ENCODE measurements around the gene HMBS.
A peak's percentile ranks its signal among the peaks of the same experiment; 100 is the strongest.

HMBS gene

GRCh38 chr11:119093942-119094815 lies 9.5 kb downstream of the HMBS start:
- peak overlapping the region; percentile 75 for H3K14ac ChIP-seq (ENCODE audit: low read length)
- peak overlapping the region; percentile 84 for H4K91ac ChIP-seq (ENCODE audit: low read depth, low read length)
- peak overlapping the region; percentile 71 for H2AFZ ChIP-seq (ENCODE audit: insufficient read depth, low read length, poor library complexity)
- peak overlapping the region; percentile 52 for H4K8ac ChIP-seq (ENCODE audit: low read depth, low read length)
- peaks cover 21% of the 10 kb centered on the region for H3K79me2 ChIP-seq (ENCODE audit: control insufficient read depth, insufficient read depth, low read length, poor library complexity)
- no CpG with 5 or more reads among the region's 81 CpGs for WGBS (ENCODE audit: extremely low coverage, insufficient coverage, insufficient read length)
- H3K4me3 ChIP-seq (ENCODE audit: low read depth, low read length) = peak overlapping the region; percentile 90
- H3K23ac ChIP-seq (ENCODE audit: low read length) = no peak overlapping the region
- no peaks in the 10 kb centered on the region for H3K27me3 ChIP-seq (ENCODE audit: insufficient read depth, low read length)
- H2BK12ac ChIP-seq (ENCODE audit: low read length) = no peak overlapping the region
- H3K18ac ChIP-seq (ENCODE audit: low read length) = peak overlapping the region; percentile 52
- peak overlapping the region; percentile 27 for H2AK5ac ChIP-seq (ENCODE audit: low read length)
- H3K4ac ChIP-seq (ENCODE audit: low read depth, low read length) = peak overlapping the region; percentile 93
- peak overlapping the region; percentile 43 for H2BK5ac ChIP-seq (ENCODE audit: low read depth, low read length, poor library complexity)
- DNase-seq = peak; percentile 38 to 53
- H3K9ac ChIP-seq (ENCODE audit: low read length) = peak overlapping the region; percentile 98
- H3K79me1 ChIP-seq (ENCODE audit: low read length) = peaks cover 14% of the 10 kb centered on the region
- peak overlapping the region; percentile 55 for H3K27ac ChIP-seq (ENCODE audit: low read depth, low read length)
- peaks cover 8 to 12% of the 10 kb centered on the region in 2 experiments for H3K4me1 ChIP-seq (ENCODE audit: control insufficient read depth in 1 of 2, insufficient read depth in 2 of 2, low read length in 2 of 2)
- peak overlapping the region; percentile 82 for H3K4me2 ChIP-seq (ENCODE audit: low read length)
- H4K12ac ChIP-seq (ENCODE audit: low read depth, low read length) = peak overlapping the region; percentile 59
- H2BK120ac ChIP-seq (ENCODE audit: insufficient read depth, low read length, poor library complexity) = peak overlapping the region; percentile 53
- H3K9me3 ChIP-seq (ENCODE audit: insufficient read depth, low read depth, low read length) = no peaks in the 10 kb centered on the region
- H3K36me3 ChIP-seq (ENCODE audit: control insufficient read depth in 1 of 2, insufficient read depth in 2 of 2, low read length in 2 of 2) = peaks cover 26 to 38% of the 10 kb centered on the region in 2 experiments

DNA sequence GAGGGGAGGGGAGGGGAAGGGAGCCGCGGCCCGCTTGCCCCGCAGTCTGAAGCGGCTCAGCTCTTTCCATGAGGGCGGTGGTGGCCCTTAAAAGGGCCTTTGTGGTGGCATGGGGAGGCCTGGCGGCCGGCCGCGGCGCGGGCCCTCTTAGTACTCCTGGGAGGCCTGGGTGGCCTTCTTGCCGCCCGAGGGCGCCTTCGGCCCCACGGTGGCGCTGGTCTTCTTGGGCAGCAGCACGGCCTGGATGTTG lies 10.1 kb downstream of the HMBS start:
- Histone ChIP-seq H4K91ac (ENCODE audit: low read depth, low read length) (peak overlapping the region; percentile 84), H3K4me2 (ENCODE audit: low read length) (peak overlapping the region; percentile 82), H2AFZ (ENCODE audit: insufficient read depth, low read length, poor library complexity) (peak overlapping the region; percentile 41), H3K23ac (ENCODE audit: low read length) (no peak overlapping the region), H4K12ac (ENCODE audit: low read depth, low read length) (peak overlapping the region; percentile 33), H3K4me1 (ENCODE audit: control insufficient read depth in 1 of 2, insufficient read depth in 2 of 2, low read length in 2 of 2) (peaks cover 8 to 12% of the 10 kb centered on the region in 2 experiments), H3K27me3 (ENCODE audit: insufficient read depth, low read length) (no peaks in the 10 kb centered on the region), H3K18ac (ENCODE audit: low read length) (peak overlapping the region; percentile 81), H3K14ac (ENCODE audit: low read length) (peak overlapping the region; percentile 91), H2AK5ac (ENCODE audit: low read length) (no peak overlapping the region), H3K27ac (ENCODE audit: low read depth, low read length) (peak overlapping the region; percentile 55), H3K9ac (ENCODE audit: low read length) (peak overlapping the region; percentile 98), H2BK5ac (ENCODE audit: low read depth, low read length, poor library complexity) (peak overlapping the region; percentile 43), H3K79me2 (ENCODE audit: control insufficient read depth, insufficient read depth, low read length, poor library complexity) (peaks cover 21% of the 10 kb centered on the region), H2BK120ac (ENCODE audit: insufficient read depth, low read length, poor library complexity) (peak overlapping the region; percentile 53), H4K8ac (ENCODE audit: low read depth, low read length) (no peak overlapping the region), H3K79me1 (ENCODE audit: low read length) (peaks cover 14% of the 10 kb centered on the region), H3K36me3 (ENCODE audit: control insufficient read depth in 1 of 2, insufficient read depth in 2 of 2, low read length in 2 of 2) (peaks cover 26 to 38% of the 10 kb centered on the region in 2 experiments), H2BK12ac (ENCODE audit: low read length) (no peak overlapping the region), H3K9me3 (ENCODE audit: insufficient read depth, low read depth, low read length) (no peaks in the 10 kb centered on the region), H3K4ac (ENCODE audit: low read depth, low read length) (peak overlapping the region; percentile 96), H3K4me3 (ENCODE audit: low read depth, low read length) (peak overlapping the region; percentile 90)
- peak; percentile 86 for DNase-seq
- no CpG with 5 or more reads among the region's 19 CpGs for WGBS (ENCODE audit: extremely low coverage, insufficient coverage, insufficient read length)

DNA sequence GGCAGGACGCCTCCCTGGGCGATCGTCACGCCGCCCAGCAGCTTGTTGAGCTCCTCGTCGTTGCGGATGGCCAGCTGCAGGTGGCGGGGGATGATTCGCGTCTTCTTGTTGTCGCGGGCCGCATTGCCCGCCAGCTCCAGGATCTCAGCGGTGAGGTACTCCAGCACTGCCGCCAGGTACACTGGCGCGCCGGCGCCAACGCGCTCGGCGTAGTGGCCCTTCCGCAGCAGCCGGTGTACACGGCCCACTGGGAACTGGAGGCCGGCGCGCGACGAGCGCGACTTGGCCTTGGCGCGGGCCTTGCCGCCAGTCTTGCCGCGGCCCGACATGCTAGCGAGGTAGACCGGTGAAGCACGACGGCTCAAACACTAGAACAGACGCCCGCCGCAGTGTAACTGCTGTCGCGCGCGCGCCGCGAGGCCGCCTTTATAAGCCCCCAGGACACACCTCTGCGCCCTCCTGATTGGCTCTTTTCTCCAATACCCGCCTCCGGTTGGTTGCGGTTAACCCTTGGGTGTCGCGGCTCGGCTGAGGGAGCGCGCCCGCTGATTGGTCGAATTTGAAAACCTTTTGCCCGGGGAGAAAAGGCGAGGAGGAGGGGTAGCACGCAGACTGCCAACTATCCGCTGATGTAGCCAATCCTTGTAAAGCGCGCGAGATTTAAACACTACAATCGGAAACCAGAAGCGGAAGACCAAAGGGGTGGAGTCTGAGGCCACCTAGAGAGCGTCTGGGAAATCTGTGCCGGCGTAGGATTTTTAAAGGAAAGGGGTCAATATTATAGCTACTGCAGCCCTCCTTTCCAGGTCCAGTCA lies 10.6 kb downstream of the HMBS start:
- no CpG with 5 or more reads among the region's 79 CpGs for WGBS (ENCODE audit: extremely low coverage, insufficient coverage, insufficient read length)
- H2BK5ac ChIP-seq (ENCODE audit: low read depth, low read length, poor library complexity) = peak overlapping the region; percentile 55
- H3K27me3 ChIP-seq (ENCODE audit: insufficient read depth, low read length) = no peaks in the 10 kb centered on the region
- H2AFZ ChIP-seq (ENCODE audit: insufficient read depth, low read length, poor library complexity) = peak overlapping the region; percentile 41
- DNase-seq = peak; percentile 99 to 100
- peaks cover 14% of the 10 kb centered on the region for H3K79me1 ChIP-seq (ENCODE audit: low read length)
- H2AK5ac ChIP-seq (ENCODE audit: low read length) = peak overlapping the region; percentile 65
- peak overlapping the region; percentile 82 for H3K4me2 ChIP-seq (ENCODE audit: low read length)
- H3K18ac ChIP-seq (ENCODE audit: low read length) = peak overlapping the region; percentile 81
- no peaks in the 10 kb centered on the region for H3K9me3 ChIP-seq (ENCODE audit: insufficient read depth, low read depth, low read length)
- H4K8ac ChIP-seq (ENCODE audit: low read depth, low read length) = peak overlapping the region; percentile 71
- H3K27ac ChIP-seq (ENCODE audit: low read depth, low read length) = peak overlapping the region; percentile 55
- peaks cover 21% of the 10 kb centered on the region for H3K79me2 ChIP-seq (ENCODE audit: control insufficient read depth, insufficient read depth, low read length, poor library complexity)
- peaks cover 8 to 14% of the 10 kb centered on the region in 2 experiments for H3K4me1 ChIP-seq (ENCODE audit: control insufficient read depth in 1 of 2, insufficient read depth in 2 of 2, low read length in 2 of 2)
- H4K12ac ChIP-seq (ENCODE audit: low read depth, low read length) = peak overlapping the region; percentile 33
- peak overlapping the region; percentile 91 for H3K14ac ChIP-seq (ENCODE audit: low read length)
- H2BK12ac ChIP-seq (ENCODE audit: low read length) = no peak overlapping the region
- H3K36me3 ChIP-seq (ENCODE audit: control insufficient read depth in 1 of 2, insufficient read depth in 2 of 2, low read length in 2 of 2) = peaks cover 26 to 38% of the 10 kb centered on the region in 2 experiments
- H3K23ac ChIP-seq (ENCODE audit: low read length) = peak overlapping the region; percentile 64
- peak overlapping the region; percentile 90 for H3K4me3 ChIP-seq (ENCODE audit: low read depth, low read length)
- H2BK120ac ChIP-seq (ENCODE audit: insufficient read depth, low read length, poor library complexity) = peak overlapping the region; percentile 67
- peak overlapping the region; percentile 84 for H4K91ac ChIP-seq (ENCODE audit: low read depth, low read length)
- peak overlapping the region; percentile 96 for H3K4ac ChIP-seq (ENCODE audit: low read depth, low read length)
- peak overlapping the region; percentile 98 for H3K9ac ChIP-seq (ENCODE audit: low read length)

- WGBS (ENCODE audit: extremely low coverage, insufficient coverage, insufficient read length) = no CpG with 5 or more reads among the region's 6 CpGs
Measured at GRCh38 chr11:119099711-119100110, 15.0 kb downstream of the HMBS start.

More at GRCh38 chr11:119099711-119100110, 15.0 kb downstream of the HMBS start:
- H3K79me1 ChIP-seq (ENCODE audit: low read length) = peaks cover 14% of the 10 kb centered on the region
- no peak for DNase-seq
- no peak overlapping the region for H3K9ac ChIP-seq (ENCODE audit: low read length)
- H3K9me3 ChIP-seq (ENCODE audit: insufficient read depth, low read depth, low read length) = no peaks in the 10 kb centered on the region
- H3K27ac ChIP-seq (ENCODE audit: low read depth, low read length) = no peak overlapping the region
- peaks cover 7 to 19% of the 10 kb centered on the region in 2 experiments for H3K36me3 ChIP-seq (ENCODE audit: control insufficient read depth in 1 of 2, insufficient read depth in 2 of 2, low read length in 2 of 2)
- no peak overlapping the region for H4K91ac ChIP-seq (ENCODE audit: low read depth, low read length)
- H3K4me2 ChIP-seq (ENCODE audit: low read length) = no peak overlapping the region
- no peaks in the 10 kb centered on the region for H3K27me3 ChIP-seq (ENCODE audit: insufficient read depth, low read length)
- H2AK5ac ChIP-seq (ENCODE audit: low read length) = no peak overlapping the region
- H3K18ac ChIP-seq (ENCODE audit: low read length) = no peak overlapping the region
- H4K8ac ChIP-seq (ENCODE audit: low read depth, low read length) = no peak overlapping the region
- no peak overlapping the region for H2BK5ac ChIP-seq (ENCODE audit: low read depth, low read length, poor library complexity)
- no peak overlapping the region for H3K14ac ChIP-seq (ENCODE audit: low read length)
- H3K79me2 ChIP-seq (ENCODE audit: control insufficient read depth, insufficient read depth, low read length, poor library complexity) = peaks cover 18% of the 10 kb centered on the region
- peaks cover 10 to 13% of the 10 kb centered on the region in 2 experiments for H3K4me1 ChIP-seq (ENCODE audit: control insufficient read depth in 1 of 2, insufficient read depth in 2 of 2, low read length in 2 of 2)
- no peak overlapping the region for H2BK120ac ChIP-seq (ENCODE audit: insufficient read depth, low read length, poor library complexity)
- H3K23ac ChIP-seq (ENCODE audit: low read length) = no peak overlapping the region
- no peak overlapping the region for H2AFZ ChIP-seq (ENCODE audit: insufficient read depth, low read length, poor library complexity)
- no peak overlapping the region for H3K4me3 ChIP-seq (ENCODE audit: low read depth, low read length)
- no peak overlapping the region for H2BK12ac ChIP-seq (ENCODE audit: low read length)
- H3K4ac ChIP-seq (ENCODE audit: low read depth, low read length) = no peak overlapping the region
- H4K12ac ChIP-seq (ENCODE audit: low read depth, low read length) = no peak overlapping the region

All from trophoblast cell (in vitro differentiated cells and primary cell).